HepG2 (cell line): ENCODE measurements around the gene SCRN3. TPM values are rescaled to one million over a fixed set of nuclear protein-coding genes. Genes with fewer than 3 reads are reported as not detected.
A peak's percentile ranks its signal among the peaks of the same experiment; 100 is the strongest.

ENCODE experiments used
- KDM6A ChIP-seq: IDR thresholded peaks from 2 replicates; pipeline ENCODE4 v1.6.1; 2016; ENCODE audit warnings: low read depth
- REL ChIP-seq: sonication (generic); formaldehyde crosslinking; conservative IDR thresholded peaks from 2 replicates; pipeline ENCODE4 v1.8.0; 2022; ENCODE audit warnings: mild to moderate bottlenecking, missing genetic modification reagents, moderate library complexity
- RFXAP ChIP-seq: sonication (generic); formaldehyde crosslinking; IDR thresholded peaks from 2 replicates; pipeline ENCODE4 v1.4.0; 2020; ENCODE audit warnings: missing genetic modification reagents, borderline replicate concordance
- SP4 ChIP-seq: sonication (generic); formaldehyde crosslinking; IDR thresholded peaks from 2 replicates; pipeline ENCODE4 v1.8.1; 2023; ENCODE audit warnings: mild to moderate bottlenecking, missing genetic modification reagents
- ZBTB20 ChIP-seq: sonication (generic); formaldehyde crosslinking; IDR thresholded peaks from 2 replicates; pipeline ENCODE4 v1.8.1; 2023; ENCODE audit warnings: missing genetic modification reagents, low read depth, mild to moderate bottlenecking, borderline replicate concordance
- ZFP36L2 ChIP-seq: sonication (generic); formaldehyde crosslinking; IDR thresholded peaks from 2 replicates; pipeline ENCODE4 v1.4.0; 2020; ENCODE audit warnings: missing genetic modification reagents
- ZMYM3 ChIP-seq: sonication (generic); formaldehyde crosslinking; IDR thresholded peaks from 2 replicates; pipeline ENCODE4 v1.5.1; 2020; ENCODE audit warnings: mild to moderate bottlenecking, missing genetic modification reagents
- ZNF232 ChIP-seq: sonication (generic); formaldehyde crosslinking; IDR thresholded peaks from 2 replicates; pipeline ENCODE4 v1.4.0; 2020; ENCODE audit warnings: missing genetic modification reagents, borderline replicate concordance
- ZNF350 ChIP-seq: sonication (generic); formaldehyde crosslinking; IDR thresholded peaks from 2 replicates; pipeline ENCODE4 v1.4.0; 2020; ENCODE audit warnings: mild to moderate bottlenecking, low read depth, missing genetic modification reagents, borderline replicate concordance
- ZNF510 ChIP-seq: sonication (generic); formaldehyde crosslinking; IDR thresholded peaks from 2 replicates; pipeline ENCODE4 v1.4.0; 2020; ENCODE audit warnings: low read depth, mild to moderate bottlenecking, missing genetic modification reagents
- ZNF557 ChIP-seq: sonication (generic); formaldehyde crosslinking; IDR thresholded peaks from 2 replicates; pipeline ENCODE4 v1.4.0; 2020; ENCODE audit warnings: missing genetic modification reagents
- polyA plus RNA-seq, 8 experiments: library from polyadenylated mRNA; depleted of rRNA in 3 of 8; stranded (reverse) in 7 of 8; unstranded in 1 of 8; fragments of >200 nt; fragmentation: Illumina TruSeq in 4 of 8; extraction: Trizol in 4 of 8; gene quantifications; 2 replicates each; pipeline versions ENCODE4 v1.2.1 to v1.2.3, GENCODE V29; 2011 to 2016; ENCODE audit warnings: low read depth in 4 of 8, missing spikeins in 1 of 8, mixed read lengths in 1 of 8; ENCODE audit not compliant: insufficient read depth in 1 of 8
- total RNA-seq, 5 experiments: library from RNA; depleted of rRNA; stranded (reverse); fragments of >200 nt; fragmentation: Illumina TruSeq; extraction: Trizol; gene quantifications; 2 replicates each; pipeline ENCODE4 v1.2.3, GENCODE V29; 2016; ENCODE audit warnings: low read depth in 1 of 5
- TF ChIP-seq, protein P1 (sequence below): sonication (generic); formaldehyde crosslinking; conservative IDR thresholded peaks from 2 replicates; pipeline ENCODE4 v1.5.0; 2020; ENCODE audit warnings: missing genetic modification reagents
- TF ChIP-seq, protein P2 (sequence below): sonication (generic); formaldehyde crosslinking; conservative IDR thresholded peaks from 2 replicates; pipeline ENCODE4 v1.8.0; 2022; ENCODE audit warnings: missing genetic modification reagents
- TF ChIP-seq, protein P3 (sequence below): sonication (generic); formaldehyde crosslinking; IDR thresholded peaks from 2 replicates; pipeline ENCODE4 v1.5.0; 2020; ENCODE audit warnings: mild to moderate bottlenecking, missing genetic modification reagents
- TF ChIP-seq, protein P4 (sequence below): sonication (generic); formaldehyde crosslinking; IDR thresholded peaks from 2 replicates; pipeline ENCODE4 v1.4.0; 2020; ENCODE audit warnings: missing genetic modification reagents, mild to moderate bottlenecking, borderline replicate concordance
- TF ChIP-seq, protein P5 (sequence below): sonication (generic); formaldehyde crosslinking; IDR thresholded peaks from 2 replicates; pipeline ENCODE4 v1.8.1; 2023; ENCODE audit warnings: missing genetic modification reagents, inconsistent platforms, borderline replicate concordance
- TF ChIP-seq, protein P6 (sequence below): sonication (generic); formaldehyde crosslinking; IDR thresholded peaks from 2 replicates; pipeline ENCODE4 v1.5.0; 2020; ENCODE audit warnings: mild to moderate bottlenecking, missing genetic modification reagents

Gene SCRN3
- total and polyA plus RNA-seq, 2 of the 13 experiments (the other 11 are each of a cell fraction or from before 2014, with no cell fraction given), result 6.6 to 11.3 TPM

- TF ChIP-seq, protein P1, sequence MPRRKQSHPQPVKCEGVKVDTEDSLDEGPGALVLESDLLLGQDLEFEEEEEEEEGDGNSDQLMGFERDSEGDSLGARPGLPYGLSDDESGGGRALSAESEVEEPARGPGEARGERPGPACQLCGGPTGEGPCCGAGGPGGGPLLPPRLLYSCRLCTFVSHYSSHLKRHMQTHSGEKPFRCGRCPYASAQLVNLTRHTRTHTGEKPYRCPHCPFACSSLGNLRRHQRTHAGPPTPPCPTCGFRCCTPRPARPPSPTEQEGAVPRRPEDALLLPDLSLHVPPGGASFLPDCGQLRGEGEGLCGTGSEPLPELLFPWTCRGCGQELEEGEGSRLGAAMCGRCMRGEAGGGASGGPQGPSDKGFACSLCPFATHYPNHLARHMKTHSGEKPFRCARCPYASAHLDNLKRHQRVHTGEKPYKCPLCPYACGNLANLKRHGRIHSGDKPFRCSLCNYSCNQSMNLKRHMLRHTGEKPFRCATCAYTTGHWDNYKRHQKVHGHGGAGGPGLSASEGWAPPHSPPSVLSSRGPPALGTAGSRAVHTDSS (CRISPR knock-in tag), result no peak
- TF ChIP-seq ZBTB20 (CRISPR knock-in tag), result no peak
- TF ChIP-seq, protein P2, sequence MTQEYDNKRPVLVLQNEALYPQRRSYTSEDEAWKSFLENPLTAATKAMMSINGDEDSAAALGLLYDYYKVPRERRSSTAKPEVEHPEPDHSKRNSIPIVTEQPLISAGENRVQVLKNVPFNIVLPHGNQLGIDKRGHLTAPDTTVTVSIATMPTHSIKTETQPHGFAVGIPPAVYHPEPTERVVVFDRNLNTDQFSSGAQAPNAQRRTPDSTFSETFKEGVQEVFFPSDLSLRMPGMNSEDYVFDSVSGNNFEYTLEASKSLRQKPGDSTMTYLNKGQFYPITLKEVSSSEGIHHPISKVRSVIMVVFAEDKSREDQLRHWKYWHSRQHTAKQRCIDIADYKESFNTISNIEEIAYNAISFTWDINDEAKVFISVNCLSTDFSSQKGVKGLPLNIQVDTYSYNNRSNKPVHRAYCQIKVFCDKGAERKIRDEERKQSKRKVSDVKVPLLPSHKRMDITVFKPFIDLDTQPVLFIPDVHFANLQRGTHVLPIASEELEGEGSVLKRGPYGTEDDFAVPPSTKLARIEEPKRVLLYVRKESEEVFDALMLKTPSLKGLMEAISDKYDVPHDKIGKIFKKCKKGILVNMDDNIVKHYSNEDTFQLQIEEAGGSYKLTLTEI (CRISPR knock-in tag), result no peak
- TF ChIP-seq, protein P3, sequence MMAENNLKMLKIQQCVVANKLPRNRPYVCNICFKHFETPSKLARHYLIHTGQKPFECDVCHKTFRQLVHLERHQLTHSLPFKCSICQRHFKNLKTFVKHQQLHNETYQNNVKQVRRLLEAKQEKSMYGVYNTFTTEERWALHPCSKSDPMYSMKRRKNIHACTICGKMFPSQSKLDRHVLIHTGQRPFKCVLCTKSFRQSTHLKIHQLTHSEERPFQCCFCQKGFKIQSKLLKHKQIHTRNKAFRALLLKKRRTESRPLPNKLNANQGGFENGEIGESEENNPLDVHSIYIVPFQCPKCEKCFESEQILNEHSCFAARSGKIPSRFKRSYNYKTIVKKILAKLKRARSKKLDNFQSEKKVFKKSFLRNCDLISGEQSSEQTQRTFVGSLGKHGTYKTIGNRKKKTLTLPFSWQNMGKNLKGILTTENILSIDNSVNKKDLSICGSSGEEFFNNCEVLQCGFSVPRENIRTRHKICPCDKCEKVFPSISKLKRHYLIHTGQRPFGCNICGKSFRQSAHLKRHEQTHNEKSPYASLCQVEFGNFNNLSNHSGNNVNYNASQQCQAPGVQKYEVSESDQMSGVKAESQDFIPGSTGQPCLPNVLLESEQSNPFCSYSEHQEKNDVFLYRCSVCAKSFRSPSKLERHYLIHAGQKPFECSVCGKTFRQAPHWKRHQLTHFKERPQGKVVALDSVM (CRISPR knock-in tag), result no peak; the same call in 1 of the 2 replicates
- TF ChIP-seq ZNF510 (CRISPR knock-in tag), result no peak
- TF ChIP-seq ZFP36L2 (CRISPR knock-in tag), result no peak
- peak; percentile 52; the same call in 1 of the 2 replicates for TF ChIP-seq ZNF232 (CRISPR knock-in tag)
- 0 out of 2 replicates have a peak, but pooled peaks have one; percentile 35 for TF ChIP-seq KDM6A
- TF ChIP-seq ZNF350 (CRISPR knock-in tag), result peak; percentile 77
- TF ChIP-seq, protein P4, sequence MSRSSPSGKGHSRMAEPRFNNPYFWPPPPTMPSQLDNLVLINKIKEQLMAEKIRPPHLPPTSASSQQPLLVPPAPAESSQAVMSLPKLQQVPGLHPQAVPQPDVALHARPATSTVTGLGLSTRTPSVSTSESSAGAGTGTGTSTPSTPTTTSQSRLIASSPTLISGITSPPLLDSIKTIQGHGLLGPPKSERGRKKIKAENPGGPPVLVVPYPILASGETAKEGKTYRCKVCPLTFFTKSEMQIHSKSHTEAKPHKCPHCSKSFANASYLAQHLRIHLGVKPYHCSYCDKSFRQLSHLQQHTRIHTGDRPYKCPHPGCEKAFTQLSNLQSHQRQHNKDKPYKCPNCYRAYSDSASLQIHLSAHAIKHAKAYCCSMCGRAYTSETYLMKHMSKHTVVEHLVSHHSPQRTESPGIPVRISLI (CRISPR knock-in tag), result no peak; the same call in 1 of the 2 replicates
- TF ChIP-seq REL (CRISPR knock-in tag), result no peak
- TF ChIP-seq ZNF557 (CRISPR knock-in tag), result no peak
- TF ChIP-seq, protein P5, sequence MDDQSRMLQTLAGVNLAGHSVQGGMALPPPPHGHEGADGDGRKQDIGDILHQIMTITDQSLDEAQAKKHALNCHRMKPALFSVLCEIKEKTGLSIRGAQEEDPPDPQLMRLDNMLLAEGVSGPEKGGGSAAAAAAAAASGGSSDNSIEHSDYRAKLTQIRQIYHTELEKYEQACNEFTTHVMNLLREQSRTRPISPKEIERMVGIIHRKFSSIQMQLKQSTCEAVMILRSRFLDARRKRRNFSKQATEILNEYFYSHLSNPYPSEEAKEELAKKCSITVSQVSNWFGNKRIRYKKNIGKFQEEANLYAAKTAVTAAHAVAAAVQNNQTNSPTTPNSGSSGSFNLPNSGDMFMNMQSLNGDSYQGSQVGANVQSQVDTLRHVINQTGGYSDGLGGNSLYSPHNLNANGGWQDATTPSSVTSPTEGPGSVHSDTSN (CRISPR knock-in tag), result no peak
- TF ChIP-seq RFXAP (CRISPR knock-in tag), result peak; percentile 77
- TF ChIP-seq, protein P6, sequence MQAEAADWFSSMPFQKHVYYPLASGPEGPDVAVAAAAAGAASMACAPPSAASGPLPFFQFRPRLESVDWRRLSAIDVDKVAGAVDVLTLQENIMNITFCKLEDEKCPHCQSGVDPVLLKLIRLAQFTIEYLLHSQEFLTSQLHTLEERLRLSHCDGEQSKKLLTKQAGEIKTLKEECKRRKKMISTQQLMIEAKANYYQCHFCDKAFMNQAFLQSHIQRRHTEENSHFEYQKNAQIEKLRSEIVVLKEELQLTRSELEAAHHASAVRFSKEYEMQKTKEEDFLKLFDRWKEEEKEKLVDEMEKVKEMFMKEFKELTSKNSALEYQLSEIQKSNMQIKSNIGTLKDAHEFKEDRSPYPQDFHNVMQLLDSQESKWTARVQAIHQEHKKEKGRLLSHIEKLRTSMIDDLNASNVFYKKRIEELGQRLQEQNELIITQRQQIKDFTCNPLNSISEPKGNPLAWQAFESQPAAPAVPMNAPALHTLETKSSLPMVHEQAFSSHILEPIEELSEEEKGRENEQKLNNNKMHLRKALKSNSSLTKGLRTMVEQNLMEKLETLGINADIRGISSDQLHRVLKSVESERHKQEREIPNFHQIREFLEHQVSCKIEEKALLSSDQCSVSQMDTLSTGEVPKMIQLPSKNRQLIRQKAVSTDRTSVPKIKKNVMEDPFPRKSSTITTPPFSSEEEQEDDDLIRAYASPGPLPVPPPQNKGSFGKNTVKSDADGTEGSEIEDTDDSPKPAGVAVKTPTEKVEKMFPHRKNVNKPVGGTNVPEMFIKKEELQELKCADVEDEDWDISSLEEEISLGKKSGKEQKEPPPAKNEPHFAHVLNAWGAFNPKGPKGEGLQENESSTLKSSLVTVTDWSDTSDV (CRISPR knock-in tag), result no peak
- peak; percentile 34 for TF ChIP-seq SP4
- TF ChIP-seq ZMYM3 (CRISPR knock-in tag), result no peak; the same call in 1 of the 2 replicates
Observed at GRCh38 chr2:174395284-174395968, at the start of gene SCRN3 (continued).
